ENCODE results near the gene AQP1. TPM values are rescaled to one million over a fixed set of nuclear protein-coding genes. Genes with fewer than 3 reads are reported as not detected.

Gene AQP1
- total RNA-seq, 4 donors from 2014 or later: 12.4 to 86.5 (median 71.5) TPM

DNA sequence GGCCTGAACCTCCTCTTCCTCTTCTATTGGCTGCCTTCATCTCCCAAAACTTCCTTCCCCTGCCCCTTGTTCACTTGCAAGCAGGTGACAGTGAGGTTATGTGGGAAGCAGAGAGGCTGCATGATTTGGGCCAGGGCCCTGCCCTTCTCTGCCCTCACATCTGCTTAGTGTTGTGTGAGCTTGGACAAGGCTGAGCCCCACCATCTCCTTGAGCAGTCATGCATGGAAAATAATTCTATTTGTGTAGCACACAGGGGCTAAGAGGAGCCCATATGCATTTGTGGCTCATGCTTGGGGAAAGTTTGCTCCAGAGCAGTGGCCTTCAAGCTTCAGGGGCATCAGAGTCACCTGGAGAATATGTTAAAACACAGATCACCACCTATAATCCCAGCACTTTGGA, 26.8 kb upstream of the AQP1 start:
- TF ChIP-seq POLR2A (IDR thresholded peaks at IDR 0.05): no peak
- TF ChIP-seq, protein P1, sequence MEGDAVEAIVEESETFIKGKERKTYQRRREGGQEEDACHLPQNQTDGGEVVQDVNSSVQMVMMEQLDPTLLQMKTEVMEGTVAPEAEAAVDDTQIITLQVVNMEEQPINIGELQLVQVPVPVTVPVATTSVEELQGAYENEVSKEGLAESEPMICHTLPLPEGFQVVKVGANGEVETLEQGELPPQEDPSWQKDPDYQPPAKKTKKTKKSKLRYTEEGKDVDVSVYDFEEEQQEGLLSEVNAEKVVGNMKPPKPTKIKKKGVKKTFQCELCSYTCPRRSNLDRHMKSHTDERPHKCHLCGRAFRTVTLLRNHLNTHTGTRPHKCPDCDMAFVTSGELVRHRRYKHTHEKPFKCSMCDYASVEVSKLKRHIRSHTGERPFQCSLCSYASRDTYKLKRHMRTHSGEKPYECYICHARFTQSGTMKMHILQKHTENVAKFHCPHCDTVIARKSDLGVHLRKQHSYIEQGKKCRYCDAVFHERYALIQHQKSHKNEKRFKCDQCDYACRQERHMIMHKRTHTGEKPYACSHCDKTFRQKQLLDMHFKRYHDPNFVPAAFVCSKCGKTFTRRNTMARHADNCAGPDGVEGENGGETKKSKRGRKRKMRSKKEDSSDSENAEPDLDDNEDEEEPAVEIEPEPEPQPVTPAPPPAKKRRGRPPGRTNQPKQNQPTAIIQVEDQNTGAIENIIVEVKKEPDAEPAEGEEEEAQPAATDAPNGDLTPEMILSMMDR (IDR thresholded peaks at IDR 0.05): no peak
- DNase-seq: no peak
- no peaks in the 10 kb centered on the region for H3K36me3 ChIP-seq
- H3K4me3 ChIP-seq: no peak overlapping the region
- no peak overlapping the region for H3K27ac ChIP-seq
- H3K9me3 ChIP-seq: no peaks in the 10 kb centered on the region
- no peaks in the 10 kb centered on the region for H3K4me1 ChIP-seq
- H3K27me3 ChIP-seq: no peaks in the 10 kb centered on the region

DNA sequence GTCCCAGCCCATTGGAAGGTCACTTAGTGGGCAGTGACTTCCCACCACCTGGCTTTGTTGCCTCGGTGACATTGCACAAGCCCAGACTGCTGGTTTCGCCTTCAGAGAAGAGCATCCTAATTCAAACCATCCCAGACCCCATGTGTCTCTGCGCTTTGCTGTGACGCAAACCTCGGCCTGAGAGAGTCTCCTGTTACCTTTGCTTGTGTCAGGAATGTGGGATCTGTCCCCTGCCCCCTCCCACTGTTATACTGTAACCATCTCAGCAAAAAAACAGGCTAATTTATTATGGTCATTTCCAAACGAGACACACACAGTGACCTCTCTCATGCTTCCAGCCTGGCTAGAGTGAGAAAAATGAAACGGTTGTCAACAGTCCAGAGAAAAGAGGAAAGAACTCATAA, 25.0 kb upstream of the AQP1 start:
- no peaks in the 10 kb centered on the region for H3K9me3 ChIP-seq
- TF ChIP-seq, protein P1 (IDR thresholded peaks at IDR 0.05): no peak
- TF ChIP-seq POLR2A (IDR thresholded peaks at IDR 0.05): no peak
- no peak overlapping the region for H3K27ac ChIP-seq
- no peak for DNase-seq
- no peaks in the 10 kb centered on the region for H3K36me3 ChIP-seq
- H3K27me3 ChIP-seq: no peaks in the 10 kb centered on the region
- no peaks in the 10 kb centered on the region for H3K4me1 ChIP-seq
- H3K4me3 ChIP-seq: no peak overlapping the region

DNA sequence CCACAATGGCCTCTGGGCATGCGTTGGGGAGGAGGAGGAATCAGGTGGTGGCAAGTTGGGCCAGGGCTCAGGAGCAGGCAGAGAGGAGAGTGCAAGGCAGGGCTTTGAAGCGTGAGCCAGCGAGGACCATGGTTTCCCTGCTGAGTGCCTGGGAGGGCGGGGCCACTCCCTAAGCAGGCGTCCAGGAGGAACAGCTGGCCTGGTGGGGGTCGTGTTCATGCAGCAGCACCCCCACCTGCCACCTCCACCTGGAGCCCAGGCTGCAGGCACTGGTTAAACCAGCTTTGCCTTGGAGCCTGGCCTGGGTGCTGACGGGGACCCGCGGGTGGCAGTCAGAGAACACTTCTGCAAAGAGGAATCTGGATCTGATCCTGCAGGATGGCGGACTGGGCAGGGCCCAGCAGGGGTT, 24.2 kb upstream of the AQP1 start:
- no peak overlapping the region for H3K4me3 ChIP-seq
- no peaks in the 10 kb centered on the region for H3K9me3 ChIP-seq
- DNase-seq: no peak
- H3K36me3 ChIP-seq: no peaks in the 10 kb centered on the region
- no peaks in the 10 kb centered on the region for H3K4me1 ChIP-seq
- H3K27me3 ChIP-seq: no peaks in the 10 kb centered on the region
- no peak overlapping the region for H3K27ac ChIP-seq
- TF ChIP-seq, protein P1 (IDR thresholded peaks at IDR 0.05): no peak
- no peak for TF ChIP-seq POLR2A (IDR thresholded peaks at IDR 0.05)

DNA sequence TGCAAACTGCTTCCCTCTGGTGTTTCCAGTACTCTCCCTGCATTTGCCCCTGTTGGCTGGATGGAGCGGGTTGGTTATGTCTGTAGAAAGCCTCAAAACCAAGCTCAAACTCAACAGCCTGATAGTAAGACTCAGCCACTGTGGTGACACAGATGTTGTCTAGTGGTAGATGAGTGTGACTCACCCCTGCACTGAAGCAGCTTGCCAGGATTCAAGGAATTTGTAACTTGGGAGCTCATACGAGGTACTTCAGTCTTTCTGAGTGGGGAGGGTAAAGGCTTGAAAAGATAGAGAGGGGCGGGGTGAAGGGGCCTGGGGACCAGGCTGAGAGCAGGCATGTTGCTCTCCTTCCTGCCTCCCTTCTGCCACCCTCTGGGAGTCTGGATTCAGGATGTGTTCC, 22.9 kb upstream of the AQP1 start:
- Histone ChIP-seq H3K27ac (no peak overlapping the region), H3K4me1 (peaks cover 0 to 10% (median 0%) of the 10 kb centered on the region in 4 donors)
- DNase-seq: no peak

DNA sequence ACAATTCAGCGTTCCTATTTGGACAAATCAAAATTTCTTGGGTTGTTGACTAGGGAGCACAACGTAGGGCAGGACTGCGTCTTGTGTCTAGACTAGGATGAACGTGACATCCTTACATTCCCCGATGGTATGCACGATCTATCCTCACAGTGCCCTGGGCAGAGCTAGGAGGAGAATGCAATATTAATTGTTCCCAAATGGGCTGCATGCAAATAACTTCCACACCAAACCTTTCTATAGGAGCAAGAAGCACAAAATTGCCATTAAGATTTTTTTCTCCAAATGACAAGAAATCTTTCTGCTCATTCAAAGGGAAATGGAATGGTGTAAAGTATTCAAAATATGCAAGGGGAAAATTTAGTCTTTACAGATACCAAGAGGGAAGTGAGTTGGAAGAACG, 21.4 kb upstream of the AQP1 start:
- no peaks in the 10 kb centered on the region for H3K9me3 ChIP-seq
- DNase-seq: no peak
- TF ChIP-seq, protein P1 (IDR thresholded peaks at IDR 0.05): no peak
- TF ChIP-seq POLR2A (IDR thresholded peaks at IDR 0.05): no peak
- H3K27ac ChIP-seq: no peak overlapping the region
- H3K36me3 ChIP-seq: no peaks in the 10 kb centered on the region
- H3K4me1 ChIP-seq: peaks cover 0 to 12% (median 0%) of the 10 kb centered on the region in 4 donors
- H3K27me3 ChIP-seq: no peaks in the 10 kb centered on the region
- H3K4me3 ChIP-seq: no peak overlapping the region

More for the DNA sequence above, 22.9 kb upstream of the AQP1 start:
- TF ChIP-seq, protein P1 (IDR thresholded peaks at IDR 0.05): no peak
- no peak for TF ChIP-seq POLR2A (IDR thresholded peaks at IDR 0.05)
- H3K36me3 ChIP-seq: no peaks in the 10 kb centered on the region
- H3K4me3 ChIP-seq: no peak overlapping the region
- no peaks in the 10 kb centered on the region for H3K27me3 ChIP-seq
- H3K9me3 ChIP-seq: no peaks in the 10 kb centered on the region

DNA sequence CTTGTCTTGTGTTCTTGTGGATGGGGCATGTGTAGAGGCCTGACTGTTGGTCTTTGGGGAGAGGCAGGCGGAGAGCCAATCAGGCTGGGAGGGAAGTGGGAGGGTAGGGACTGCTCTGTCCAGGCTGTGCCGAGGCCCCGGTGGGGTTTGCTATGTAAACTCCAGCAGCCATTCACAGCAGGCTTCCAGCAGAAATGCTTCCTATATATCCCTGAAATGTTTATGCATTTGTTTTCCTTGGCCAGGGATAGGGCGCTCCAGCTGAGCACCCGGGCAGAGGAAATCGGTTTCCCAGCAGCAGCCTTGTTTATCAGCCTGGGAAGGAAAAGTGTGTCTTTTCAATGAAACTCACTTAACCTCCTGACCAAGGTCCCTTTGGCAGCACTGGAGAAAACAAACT, 18.3 kb upstream of the AQP1 start:
- Histone ChIP-seq H3K9me3 (no peaks in the 10 kb centered on the region), H3K36me3 (no peaks in the 10 kb centered on the region), H3K27ac (no peak overlapping the region), H3K4me1 (peaks cover 0 to 25% (median 0%) of the 10 kb centered on the region in 4 donors), H3K4me3 (no peak overlapping the region), H3K27me3 (no peaks in the 10 kb centered on the region)
- DNase-seq: no peak
- TF ChIP-seq POLR2A (IDR thresholded peaks at IDR 0.05): no peak
- TF ChIP-seq, protein P1 (IDR thresholded peaks at IDR 0.05): no peak
